SK-N-SH treated with all-trans-retinoic acid at 6 μM for 48 hours (cell line): ENCODE results near the gene RRM1.

Experiments
- ATAC-seq: fragments of 200-7000 bp; cut with Tn5 transposase; 3 replicates; pipeline ENCODE4 v1.9.1; 2020; ENCODE audit warnings: mild to moderate bottlenecking, moderate library complexity
- ARNTL ChIP-seq: fragments of 450-650 bp; formaldehyde crosslinking; IDR thresholded peaks from 2 replicates; pipeline ENCODE4 v1.5.0; 2020; ENCODE audit warnings: low read depth, mild to moderate bottlenecking, moderate library complexity, borderline replicate concordance
- BACH2 ChIP-seq: fragments of 250-450 bp; sonication (Bioruptor Pico); IDR thresholded peaks from 2 replicates; pipeline ENCODE4 v1.9.0; 2021; ENCODE audit warnings: mild to moderate bottlenecking, borderline replicate concordance
- CREB5 ChIP-seq: fragments of 250-450 bp; sonication (Bioruptor Pico); IDR thresholded peaks from 2 replicates; pipeline ENCODE4 v1.5.1; 2020; ENCODE audit warnings: low read depth, mild to moderate bottlenecking, moderate library complexity
- CSDC2 ChIP-seq: fragments of 250-450 bp; sonication (Bioruptor Pico); IDR thresholded peaks from 2 replicates; pipeline ENCODE4 v1.5.0; 2020; ENCODE audit warnings: mild to moderate bottlenecking, moderate library complexity
- CSRNP3 ChIP-seq: fragments of 250-450 bp; sonication (Bioruptor Pico); IDR thresholded peaks from 2 replicates; pipeline ENCODE4 v1.5.1; 2021; ENCODE audit warnings: mild to moderate bottlenecking, moderate library complexity
- ESRRG ChIP-seq: fragments of 250-450 bp; sonication (Bioruptor Pico); IDR thresholded peaks from 2 replicates; pipeline ENCODE4 v1.6.1; 2021; ENCODE audit warnings: mild to moderate bottlenecking
- GLIS3 ChIP-seq: fragments of 250-450 bp; sonication (Bioruptor Pico); IDR thresholded peaks from 2 replicates; pipeline ENCODE4 v1.5.0; 2020; ENCODE audit warnings: mild to moderate bottlenecking, moderate library complexity
- ISL1 ChIP-seq: fragments of 250-450 bp; sonication (Bioruptor Pico); IDR thresholded peaks from 2 replicates; pipeline ENCODE4 v2.1.2; 2022; ENCODE audit warnings: mild to moderate bottlenecking, moderate library complexity
- OSR1 ChIP-seq: fragments of 250-450 bp; sonication (Bioruptor Pico); IDR thresholded peaks from 2 replicates; pipeline ENCODE4 v1.8.0; 2022; ENCODE audit warnings: moderate library complexity, mild to moderate bottlenecking, inconsistent platforms
- PATZ1 ChIP-seq: fragments of 250-450 bp; sonication (Bioruptor Pico); IDR thresholded peaks from 2 replicates; pipeline ENCODE4 v1.8.0; 2020; ENCODE audit warnings: mild to moderate bottlenecking, moderate library complexity, borderline replicate concordance
- POU6F1 ChIP-seq: fragments of 250-450 bp; sonication (Bioruptor Pico); IDR thresholded peaks from 2 replicates; pipeline ENCODE4 v1.8.0; 2021; ENCODE audit warnings: low read depth, mild to moderate bottlenecking, moderate library complexity, borderline replicate concordance
- PPARA ChIP-seq: fragments of 250-450 bp; sonication (Bioruptor Pico); IDR thresholded peaks from 2 replicates; pipeline ENCODE4 v1.5.0; 2020; ENCODE audit warnings: mild to moderate bottlenecking, borderline replicate concordance
- RARB ChIP-seq: fragments of 250-450 bp; sonication (Bioruptor Pico); IDR thresholded peaks from 2 replicates; pipeline ENCODE4 v1.8.0; 2021; ENCODE audit warnings: mild to moderate bottlenecking, moderate library complexity
- TCF4 ChIP-seq: fragments of 250-450 bp; sonication (Bioruptor Pico); IDR thresholded peaks from 2 replicates; pipeline ENCODE4 v1.8.0; 2021; ENCODE audit warnings: mild to moderate bottlenecking, moderate library complexity, borderline replicate concordance
- TOX ChIP-seq: fragments of 250-450 bp; sonication (Bioruptor Pico); IDR thresholded peaks from 2 replicates; pipeline ENCODE4 v1.8.0; 2021; ENCODE audit warnings: mild to moderate bottlenecking, moderate library complexity, borderline replicate concordance
- ZC3H10 ChIP-seq: fragments of 250-450 bp; sonication (Bioruptor Pico); IDR thresholded peaks from 2 replicates; pipeline ENCODE4 v1.5.1; 2021; ENCODE audit warnings: mild to moderate bottlenecking, moderate library complexity
- ZFP3 ChIP-seq: fragments of 250-450 bp; sonication (Bioruptor Pico); IDR thresholded peaks from 2 replicates; pipeline ENCODE4 v1.5.0; 2020; ENCODE audit warnings: mild to moderate bottlenecking, moderate library complexity
- ZFP30 ChIP-seq: fragments of 450-650 bp; formaldehyde crosslinking; IDR thresholded peaks from 2 replicates; pipeline ENCODE4 v1.5.0; 2022; ENCODE audit warnings: mild to moderate bottlenecking, moderate library complexity
- ZNF565 ChIP-seq: fragments of 450-650 bp; formaldehyde crosslinking; conservative IDR thresholded peaks from 2 replicates; pipeline ENCODE4 v1.5.0; 2020; ENCODE audit warnings: low read depth, mild to moderate bottlenecking, moderate library complexity
- ZNF70 ChIP-seq: fragments of 450-650 bp; formaldehyde crosslinking; IDR thresholded peaks from 2 replicates; pipeline ENCODE4 v1.5.0; 2020; ENCODE audit warnings: mild to moderate bottlenecking, moderate library complexity
- ZNF8 ChIP-seq: fragments of 450-650 bp; formaldehyde crosslinking; IDR thresholded peaks from 2 replicates; pipeline ENCODE4 v1.5.0; 2020; ENCODE audit warnings: mild to moderate bottlenecking, moderate library complexity
- TF ChIP-seq, protein P1 (sequence below): fragments of 250-450 bp; sonication (Bioruptor Pico); IDR thresholded peaks from 2 replicates; pipeline ENCODE4 v1.5.0; 2020; ENCODE audit warnings: mild to moderate bottlenecking, moderate library complexity

The RRM1 gene

DNA sequence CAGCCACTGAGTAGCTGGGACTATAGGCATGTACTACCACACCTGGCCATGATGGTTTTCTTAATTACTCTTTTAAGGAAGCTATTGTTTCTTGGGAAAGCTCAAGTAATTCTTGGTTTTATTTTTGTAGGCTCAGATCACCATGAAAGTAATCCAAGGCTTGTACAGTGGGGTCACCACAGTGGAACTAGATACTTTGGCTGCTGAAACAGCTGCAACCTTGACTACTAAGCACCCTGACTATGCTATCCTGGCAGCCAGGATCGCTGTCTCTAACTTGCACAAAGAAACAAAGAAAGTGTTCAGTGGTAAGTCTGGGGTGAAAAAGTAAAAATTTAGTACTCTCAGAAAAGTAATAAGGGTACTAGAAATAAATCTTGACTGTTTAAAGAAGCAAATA lies 11.3 kb downstream of the RRM1 start:
- ATAC-seq, result no peak
- TF ChIP-seq PPARA (CRISPR knock-in tag) (no peak), CSDC2 (no peak), TCF4 (CRISPR knock-in tag) (no peak), ZFP3 (CRISPR knock-in tag) (no peak), RARB (CRISPR knock-in tag) (no peak), GLIS3 (no peak), TOX (CRISPR knock-in tag) (no peak), ZNF565 (CRISPR knock-in tag) (no peak), ZFP30 (CRISPR knock-in tag) (no peak), CSRNP3 (no peak), POU6F1 (CRISPR knock-in tag) (no peak), ESRRG (CRISPR knock-in tag) (no peak), OSR1 (CRISPR knock-in tag) (no peak), ARNTL (CRISPR knock-in tag) (no peak)
- TF ChIP-seq, all 23 proteins: peak for 0

GRCh38 chr11:4111834-4112233 lies 17.2 kb downstream of the RRM1 start:
- no peak for TF ChIP-seq ZFP30 (CRISPR knock-in tag)
- no peak for TF ChIP-seq ZNF8
- no peak for TF ChIP-seq CSRNP3
- no peak for TF ChIP-seq ARNTL (CRISPR knock-in tag)
- TF ChIP-seq, all 23 proteins: peak for 0
- no peak for ATAC-seq

DNA sequence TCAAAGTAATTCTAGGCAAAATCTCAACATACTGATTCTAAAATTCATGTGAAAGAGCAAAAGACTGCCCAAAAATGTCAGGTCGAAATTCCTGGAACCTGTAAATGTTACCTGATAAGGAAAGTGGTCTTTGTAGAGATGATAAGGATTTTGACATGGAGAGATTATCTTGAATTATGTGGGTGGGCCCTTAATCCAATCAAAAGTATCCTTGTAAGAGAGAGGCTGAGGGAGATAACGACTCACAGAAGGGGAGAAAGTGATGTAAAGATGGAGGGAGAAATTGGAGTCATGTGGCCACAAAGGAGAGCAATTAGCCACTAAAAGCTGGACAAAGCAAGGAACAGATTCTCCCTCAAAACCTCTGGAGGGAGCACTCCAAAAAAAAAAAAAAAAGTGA lies 20.5 kb downstream of the RRM1 start:
- ATAC-seq, result no peak
- TF ChIP-seq ISL1 (no peak), POU6F1 (CRISPR knock-in tag) (no peak), ARNTL (CRISPR knock-in tag) (no peak), ZFP3 (CRISPR knock-in tag) (no peak), TCF4 (CRISPR knock-in tag) (no peak), CSDC2 (no peak), PPARA (CRISPR knock-in tag) (no peak), TOX (CRISPR knock-in tag) (no peak), ZFP30 (CRISPR knock-in tag) (no peak), CREB5 (CRISPR knock-in tag) (no peak), PATZ1 (CRISPR knock-in tag) (no peak), GLIS3 (no peak), ZNF565 (CRISPR knock-in tag) (no peak), CSRNP3 (no peak), ZNF70 (CRISPR knock-in tag) (no peak), OSR1 (CRISPR knock-in tag) (no peak), ZC3H10 (CRISPR knock-in tag) (no peak), ESRRG (CRISPR knock-in tag) (no peak), BACH2 (CRISPR knock-in tag) (no peak)
- TF ChIP-seq, protein P1, sequence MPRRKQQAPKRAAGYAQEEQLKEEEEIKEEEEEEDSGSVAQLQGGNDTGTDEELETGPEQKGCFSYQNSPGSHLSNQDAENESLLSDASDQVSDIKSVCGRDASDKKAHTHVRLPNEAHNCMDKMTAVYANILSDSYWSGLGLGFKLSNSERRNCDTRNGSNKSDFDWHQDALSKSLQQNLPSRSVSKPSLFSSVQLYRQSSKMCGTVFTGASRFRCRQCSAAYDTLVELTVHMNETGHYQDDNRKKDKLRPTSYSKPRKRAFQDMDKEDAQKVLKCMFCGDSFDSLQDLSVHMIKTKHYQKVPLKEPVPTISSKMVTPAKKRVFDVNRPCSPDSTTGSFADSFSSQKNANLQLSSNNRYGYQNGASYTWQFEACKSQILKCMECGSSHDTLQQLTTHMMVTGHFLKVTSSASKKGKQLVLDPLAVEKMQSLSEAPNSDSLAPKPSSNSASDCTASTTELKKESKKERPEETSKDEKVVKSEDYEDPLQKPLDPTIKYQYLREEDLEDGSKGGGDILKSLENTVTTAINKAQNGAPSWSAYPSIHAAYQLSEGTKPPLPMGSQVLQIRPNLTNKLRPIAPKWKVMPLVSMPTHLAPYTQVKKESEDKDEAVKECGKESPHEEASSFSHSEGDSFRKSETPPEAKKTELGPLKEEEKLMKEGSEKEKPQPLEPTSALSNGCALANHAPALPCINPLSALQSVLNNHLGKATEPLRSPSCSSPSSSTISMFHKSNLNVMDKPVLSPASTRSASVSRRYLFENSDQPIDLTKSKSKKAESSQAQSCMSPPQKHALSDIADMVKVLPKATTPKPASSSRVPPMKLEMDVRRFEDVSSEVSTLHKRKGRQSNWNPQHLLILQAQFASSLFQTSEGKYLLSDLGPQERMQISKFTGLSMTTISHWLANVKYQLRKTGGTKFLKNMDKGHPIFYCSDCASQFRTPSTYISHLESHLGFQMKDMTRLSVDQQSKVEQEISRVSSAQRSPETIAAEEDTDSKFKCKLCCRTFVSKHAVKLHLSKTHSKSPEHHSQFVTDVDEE (CRISPR knock-in tag), result no peak
